Skin epidermis (tissue), 12 donors: ENCODE results near the gene HCST.

Source experiments
- H3K27ac ChIP-seq, 21 experiments: fragments of 200-600 bp; sonication (generic) in 11 of 21; one replicate each; pipeline ENCODE4 v1.5.0; 2020; ENCODE audit warnings: mild to moderate bottlenecking in 3 of 21, inconsistent platforms in 2 of 21, moderate library complexity in 2 of 21
- H3K4me3 ChIP-seq, 7 experiments: fragments of 200-600 bp; sonication (generic) in 2 of 7; one replicate each; pipeline ENCODE4 v1.5.0; 2020; ENCODE audit warnings: inconsistent platforms in 2 of 7, mild to moderate bottlenecking in 2 of 7, moderate library complexity in 1 of 7

Gene HCST

GRCh38 chr19:35949131-35949530, 46.8 kb downstream of the HCST start:
- Histone ChIP-seq H3K27ac (no peak overlapping the region), H3K4me3 (no peak overlapping the region)
